ENCODE results near the gene KCNQ1.
A peak's percentile ranks its signal among the peaks of the same experiment; 100 is the strongest.

KCNQ1 gene

GRCh38 chr11:2715716-2716350, 271.0 kb downstream of the KCNQ1 start:
- Mint-ChIP-seq H3K4me3 (no peak overlapping the region), H3K36me3 (no peaks in the 10 kb centered on the region), H3K4me1 (no peaks in the 10 kb centered on the region), H3K27ac (no peak overlapping the region), H3K9me3 (no peaks in the 10 kb centered on the region)
- DNase-seq (ENCODE audit: low spot score in 2 of 2) (no peak), ATAC-seq (no peak)

GRCh38 chr11:2716376-2717095, 271.7 kb downstream of the KCNQ1 start:
- no peaks in the 10 kb centered on the region for H3K36me3 Mint-ChIP-seq
- H3K27ac Mint-ChIP-seq, result no peak overlapping the region
- DNase-seq (ENCODE audit: low spot score in 2 of 2), result no peak
- no peaks in the 10 kb centered on the region for H3K9me3 Mint-ChIP-seq
- ATAC-seq, result no peak
- no peaks in the 10 kb centered on the region for H3K4me1 Mint-ChIP-seq
- no peak overlapping the region for H3K4me3 Mint-ChIP-seq

GRCh38 chr11:2717561-2718325, 272.9 kb downstream of the KCNQ1 start:
- no peak for ATAC-seq

GRCh38 chr11:2718817-2719438, 274.1 kb downstream of the KCNQ1 start:
- DNase-seq (ENCODE audit: low spot score in 2 of 2), result no peak
- H3K27ac Mint-ChIP-seq, result no peak overlapping the region
- H3K36me3 Mint-ChIP-seq, result no peaks in the 10 kb centered on the region
- no peaks in the 10 kb centered on the region for H3K9me3 Mint-ChIP-seq
- no peak overlapping the region for H3K4me3 Mint-ChIP-seq
- no peaks in the 10 kb centered on the region for H3K4me1 Mint-ChIP-seq
- ATAC-seq, result no peak

More at GRCh38 chr11:2717561-2718325, 272.9 kb downstream of the KCNQ1 start:
- H3K36me3 Mint-ChIP-seq, result no peaks in the 10 kb centered on the region
- no peak overlapping the region for H3K27ac Mint-ChIP-seq
- H3K9me3 Mint-ChIP-seq, result no peaks in the 10 kb centered on the region
- H3K4me3 Mint-ChIP-seq, result no peak overlapping the region
- DNase-seq (ENCODE audit: low spot score in 2 of 2), result no peak
- H3K4me1 Mint-ChIP-seq, result no peaks in the 10 kb centered on the region

- Mint-ChIP-seq H3K9me3 (no peaks in the 10 kb centered on the region), H3K36me3 (no peaks in the 10 kb centered on the region), H3K4me1 (no peaks in the 10 kb centered on the region), H3K27ac (no peak overlapping the region), H3K4me3 (no peak overlapping the region)
- DNase-seq (ENCODE audit: low spot score in 2 of 2) (no peak), ATAC-seq (no peak)
Measured at GRCh38 chr11:2719831-2720590, 275.2 kb downstream of the KCNQ1 start.

- no peaks in the 10 kb centered on the region for H3K4me1 Mint-ChIP-seq
- no peaks in the 10 kb centered on the region for H3K9me3 Mint-ChIP-seq
- ATAC-seq, result no peak
- no peak overlapping the region for H3K27ac Mint-ChIP-seq
- no peak overlapping the region for H3K4me3 Mint-ChIP-seq
- H3K36me3 Mint-ChIP-seq, result no peaks in the 10 kb centered on the region
- DNase-seq (ENCODE audit: low spot score in 2 of 2), result no peak
Measured at GRCh38 chr11:2721210-2721916, 276.6 kb downstream of the KCNQ1 start.

- Mint-ChIP-seq H3K36me3 (no peaks in the 10 kb centered on the region), H3K27ac (no peak overlapping the region), H3K4me1 (peaks cover 4% of the 10 kb centered on the region), H3K9me3 (no peaks in the 10 kb centered on the region), H3K4me3 (no peak overlapping the region)
- ATAC-seq, result no peak
- DNase-seq (ENCODE audit: low spot score in 2 of 2), result no peak
Measured at GRCh38 chr11:2722955-2723354, 278.1 kb downstream of the KCNQ1 start.

GRCh38 chr11:2724104-2724503, 279.3 kb downstream of the KCNQ1 start:
- Mint-ChIP-seq H3K4me1 (peaks cover 4% of the 10 kb centered on the region), H3K36me3 (no peaks in the 10 kb centered on the region), H3K4me3 (no peak overlapping the region), H3K9me3 (no peaks in the 10 kb centered on the region), H3K27ac (peak overlapping the region; percentile 50)
- DNase-seq (ENCODE audit: low spot score in 2 of 2) (no peak), ATAC-seq (no peak)

GRCh38 chr11:2724653-2725367, 280.0 kb downstream of the KCNQ1 start:
- ATAC-seq, result no peak
- no peak overlapping the region for H3K4me3 Mint-ChIP-seq
- H3K4me1 Mint-ChIP-seq, result peaks cover 4% of the 10 kb centered on the region
- peak overlapping the region; percentile 50 for H3K27ac Mint-ChIP-seq
- no peaks in the 10 kb centered on the region for H3K36me3 Mint-ChIP-seq
- H3K9me3 Mint-ChIP-seq, result no peaks in the 10 kb centered on the region
- DNase-seq (ENCODE audit: low spot score in 2 of 2), result no peak

GRCh38 chr11:2725368-2726300, 280.8 kb downstream of the KCNQ1 start:
- Mint-ChIP-seq H3K4me1 (peaks cover 4% of the 10 kb centered on the region), H3K4me3 (no peak overlapping the region), H3K9me3 (no peaks in the 10 kb centered on the region), H3K36me3 (no peaks in the 10 kb centered on the region), H3K27ac (no peak overlapping the region)
- DNase-seq (ENCODE audit: low spot score in 2 of 2) (no peak), ATAC-seq (no peak)

- H3K4me1 Mint-ChIP-seq, result peaks cover 4% of the 10 kb centered on the region
- DNase-seq (ENCODE audit: low spot score in 2 of 2), result no peak
- H3K36me3 Mint-ChIP-seq, result no peaks in the 10 kb centered on the region
- H3K27ac Mint-ChIP-seq, result no peak overlapping the region
- H3K4me3 Mint-ChIP-seq, result no peak overlapping the region
- H3K9me3 Mint-ChIP-seq, result no peaks in the 10 kb centered on the region
- ATAC-seq, result no peak
Measured at GRCh38 chr11:2726964-2727363, 282.2 kb downstream of the KCNQ1 start.

GRCh38 chr11:2728128-2728662, 283.4 kb downstream of the KCNQ1 start:
- Mint-ChIP-seq H3K4me3 (no peak overlapping the region), H3K27ac (no peak overlapping the region), H3K4me1 (peaks cover 4% of the 10 kb centered on the region), H3K9me3 (no peaks in the 10 kb centered on the region), H3K36me3 (no peaks in the 10 kb centered on the region)
- ATAC-seq, result no peak
- DNase-seq (ENCODE audit: low spot score in 2 of 2), result no peak
